COR-L47 (cell line): ENCODE data around the gene SPR.

ENCODE experiments used
- DNase-seq: peaks from one replicate; lab custom pipeline; 2025; lab: John Stamatoyannopoulos, UW

Gene SPR

DNA sequence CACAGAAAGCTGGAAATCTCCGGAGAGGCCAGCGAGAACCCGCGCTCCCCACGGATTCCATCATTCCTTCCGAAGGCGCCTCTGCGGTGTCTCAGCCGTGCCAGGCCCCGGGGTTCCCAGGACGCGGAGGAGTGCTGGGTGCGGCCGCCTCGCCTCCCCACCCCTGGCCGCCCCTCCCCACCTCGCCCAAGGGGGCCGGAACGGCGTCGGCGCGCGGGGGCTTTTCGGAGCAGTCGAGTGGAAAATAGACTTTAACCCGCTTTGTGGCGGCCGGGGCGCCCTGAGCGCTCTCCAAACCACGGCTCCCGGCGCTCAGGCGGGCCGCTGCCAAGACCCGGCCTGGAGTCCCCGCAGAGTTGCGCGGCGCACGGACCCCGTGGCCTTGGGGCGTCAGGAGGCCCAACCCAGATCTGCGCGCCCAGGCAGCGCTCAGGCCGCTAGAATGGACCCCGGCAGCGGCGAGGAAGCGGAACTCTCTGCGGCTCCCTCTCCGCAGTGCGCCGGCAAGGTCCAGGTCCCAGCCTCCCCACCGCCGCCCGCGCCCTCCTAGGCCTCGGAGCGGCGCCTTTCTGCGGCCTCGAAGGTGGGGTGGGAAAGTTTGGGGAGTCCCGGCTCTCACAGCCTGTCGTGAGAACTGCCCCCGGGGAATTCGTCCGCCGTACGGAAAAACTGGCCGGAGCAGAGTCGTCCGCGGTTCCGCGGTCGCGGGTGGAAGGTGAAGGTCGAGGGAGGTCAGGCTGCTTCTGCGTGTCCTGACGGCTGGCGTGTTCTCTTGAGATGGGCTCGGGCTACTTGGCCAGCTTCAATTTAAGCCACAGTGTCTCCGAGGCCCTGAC, 28.9 kb downstream of the SPR start:
- peak; percentile 60 for DNase-seq

DNA sequence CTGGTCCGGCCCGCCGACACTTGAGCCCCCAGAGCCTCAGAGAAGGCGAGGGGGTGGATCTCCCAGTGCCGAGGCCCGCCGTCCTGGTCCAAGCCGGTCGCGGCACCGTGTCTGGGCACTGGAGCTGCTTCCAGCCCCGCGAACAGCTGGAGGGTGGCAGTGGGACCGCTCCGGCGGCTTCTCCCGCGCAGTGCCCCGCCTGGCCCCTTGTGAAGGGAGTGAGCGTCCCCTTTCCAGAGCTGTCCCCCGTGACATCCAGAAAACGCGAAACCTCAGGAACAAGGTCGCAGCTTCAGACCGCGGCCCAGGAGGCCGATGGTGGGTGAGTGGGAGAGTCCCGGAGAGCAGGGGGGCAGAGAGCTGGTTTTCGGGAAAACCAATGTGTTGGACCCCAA, 29.5 kb downstream of the SPR start:
- no peak for DNase-seq

DNA sequence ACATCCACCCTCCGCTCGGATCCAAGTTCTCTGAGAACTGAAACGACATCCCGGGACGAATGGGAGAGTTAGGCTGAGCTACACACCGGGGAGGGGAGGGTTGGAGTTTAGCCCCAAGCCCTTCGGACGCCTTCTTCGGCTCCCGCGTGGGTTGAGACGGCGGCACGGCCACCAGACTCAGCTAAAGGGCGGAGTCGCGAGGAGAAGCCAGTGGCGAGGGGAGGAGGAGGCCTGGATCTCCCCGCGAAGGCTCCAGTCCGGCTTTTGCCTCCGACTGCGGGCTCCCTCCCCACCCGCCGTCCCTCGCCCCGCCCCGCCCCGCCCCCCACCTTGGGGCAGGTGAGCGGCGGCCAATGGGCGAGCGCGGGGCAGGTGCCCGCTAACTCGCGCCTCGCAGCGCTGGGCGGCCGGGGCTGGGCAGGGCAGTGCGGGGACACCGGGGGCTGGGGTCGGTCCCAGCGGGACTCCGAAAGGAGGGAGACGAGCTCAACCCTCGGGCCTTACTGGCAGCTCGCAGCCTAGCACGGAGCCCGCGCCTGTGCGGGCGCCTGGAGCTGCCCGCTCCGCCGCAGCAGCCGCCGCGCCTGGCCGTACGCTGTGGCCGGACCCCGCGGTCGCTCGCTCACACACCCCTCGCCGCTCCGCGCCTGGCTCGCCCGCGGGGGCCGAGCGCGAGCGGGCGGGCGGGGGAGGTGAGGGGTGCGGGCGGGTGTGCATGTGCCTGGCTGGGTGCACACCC, 30.1 kb downstream of the SPR start, which contains the start of gene EMX1:
Gene EMX1 (plus strand): TSS at position 382 of the 739 bp plus-strand sequence. CDS start 334 bp downstream, at position 716.
- DNase-seq = peak; percentile 86

DNA sequence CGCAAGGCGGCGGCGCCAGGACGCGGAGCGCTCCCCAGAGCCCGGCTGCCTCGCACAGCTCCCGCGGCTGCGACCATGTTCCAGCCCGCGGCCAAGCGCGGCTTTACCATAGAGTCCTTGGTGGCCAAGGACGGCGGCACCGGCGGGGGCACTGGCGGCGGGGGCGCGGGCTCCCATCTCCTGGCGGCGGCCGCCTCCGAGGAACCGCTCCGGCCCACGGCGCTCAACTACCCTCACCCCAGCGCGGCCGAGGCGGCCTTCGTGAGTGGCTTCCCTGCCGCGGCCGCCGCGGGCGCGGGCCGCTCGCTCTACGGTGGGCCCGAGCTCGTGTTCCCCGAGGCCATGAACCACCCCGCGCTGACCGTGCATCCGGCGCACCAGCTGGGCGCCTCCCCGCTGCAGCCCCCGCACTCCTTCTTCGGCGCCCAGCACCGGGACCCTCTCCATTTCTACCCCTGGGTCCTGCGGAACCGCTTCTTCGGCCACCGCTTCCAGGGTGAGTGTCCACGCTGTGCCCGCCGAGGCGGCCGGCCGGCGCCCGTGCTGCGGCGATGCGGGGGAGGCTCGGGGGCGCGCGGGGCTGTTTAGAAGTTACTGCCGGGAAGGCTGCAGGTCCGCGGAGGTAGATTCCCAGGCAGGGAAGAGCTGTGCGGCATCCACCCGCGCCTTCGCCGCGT, 30.8 kb downstream of the SPR start:
- DNase-seq = no peak

DNA sequence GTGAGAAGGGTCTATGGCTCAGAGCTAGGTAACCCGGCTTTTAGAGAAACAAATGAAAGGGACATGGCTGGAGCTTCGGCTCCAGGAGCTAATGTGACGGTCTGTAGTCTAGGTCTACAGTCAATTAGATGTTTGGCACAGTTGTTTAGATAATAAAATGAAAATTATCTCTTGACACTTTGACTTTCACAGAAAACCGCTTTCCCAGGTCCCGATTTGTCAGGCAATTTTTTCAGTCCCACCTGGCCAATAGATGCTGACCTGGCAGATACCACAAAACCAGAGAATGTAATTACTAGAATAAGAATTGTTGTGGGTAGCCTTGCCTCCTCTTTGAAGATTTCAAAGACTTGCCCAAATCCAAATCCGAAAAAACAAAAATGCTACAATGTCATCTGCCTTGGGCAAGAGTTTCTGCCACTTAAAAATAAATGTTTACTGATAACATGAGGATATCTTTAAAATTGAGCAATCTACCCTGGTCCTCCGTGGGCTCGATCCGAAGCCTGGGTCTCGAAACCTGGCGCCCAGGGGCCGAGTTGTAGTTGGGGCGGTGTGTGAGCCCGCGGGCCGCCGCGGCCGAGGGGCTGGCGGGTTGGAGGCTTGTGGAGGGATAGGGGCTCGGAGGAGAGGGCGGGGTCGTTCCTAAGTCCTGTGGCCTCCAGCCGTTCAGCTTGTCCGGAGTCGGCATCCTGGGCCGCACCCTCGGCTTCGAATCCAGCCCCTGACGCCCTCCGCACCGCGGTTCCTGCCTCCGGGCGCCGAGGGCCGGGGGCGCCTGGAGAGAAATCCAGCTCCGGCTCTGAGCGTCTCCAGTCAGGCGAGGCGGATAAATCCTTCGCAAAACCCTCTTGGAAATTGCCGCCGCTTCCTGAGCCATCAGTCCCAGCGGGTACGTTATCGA, 32.5 kb downstream of the SPR start:
- no peak for DNase-seq

DNA sequence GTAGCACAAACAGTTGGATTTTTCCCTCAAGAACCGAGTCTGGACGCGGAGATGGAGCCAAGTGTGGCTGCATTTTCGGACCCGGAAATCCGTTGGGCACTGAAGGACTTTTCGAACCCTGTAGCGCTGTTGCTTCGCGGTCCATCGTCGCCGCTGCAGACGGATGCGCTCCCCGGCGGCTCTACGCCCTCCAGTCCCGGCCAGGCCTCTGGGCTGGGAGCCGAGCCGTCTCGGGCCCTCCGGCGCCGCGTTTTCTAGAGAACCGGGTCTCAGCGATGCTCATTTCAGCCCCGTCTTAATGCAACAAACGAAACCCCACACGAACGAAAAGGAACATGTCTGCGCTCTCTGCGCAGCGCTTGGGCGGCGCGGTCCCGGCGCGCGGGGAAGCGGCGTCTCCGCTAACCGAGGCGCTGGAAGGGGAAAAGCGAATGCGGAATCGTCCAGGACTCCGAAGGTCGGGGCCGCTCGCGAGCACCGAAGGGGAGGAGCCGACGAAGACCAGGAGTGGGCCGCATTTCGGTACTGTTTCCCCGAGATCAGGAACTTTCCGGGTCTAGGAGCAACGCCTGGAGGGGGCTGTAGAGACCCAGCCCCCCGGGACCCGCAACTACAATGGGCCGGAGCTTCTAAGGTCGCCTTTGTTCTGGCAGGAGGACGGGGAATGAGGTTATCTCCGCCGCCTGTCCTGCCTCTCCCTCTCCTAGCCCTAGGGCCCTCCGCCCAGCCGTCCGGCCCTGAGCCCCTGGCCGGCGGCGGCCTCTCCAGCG, 33.3 kb downstream of the SPR start:
- no peak for DNase-seq

DNA sequence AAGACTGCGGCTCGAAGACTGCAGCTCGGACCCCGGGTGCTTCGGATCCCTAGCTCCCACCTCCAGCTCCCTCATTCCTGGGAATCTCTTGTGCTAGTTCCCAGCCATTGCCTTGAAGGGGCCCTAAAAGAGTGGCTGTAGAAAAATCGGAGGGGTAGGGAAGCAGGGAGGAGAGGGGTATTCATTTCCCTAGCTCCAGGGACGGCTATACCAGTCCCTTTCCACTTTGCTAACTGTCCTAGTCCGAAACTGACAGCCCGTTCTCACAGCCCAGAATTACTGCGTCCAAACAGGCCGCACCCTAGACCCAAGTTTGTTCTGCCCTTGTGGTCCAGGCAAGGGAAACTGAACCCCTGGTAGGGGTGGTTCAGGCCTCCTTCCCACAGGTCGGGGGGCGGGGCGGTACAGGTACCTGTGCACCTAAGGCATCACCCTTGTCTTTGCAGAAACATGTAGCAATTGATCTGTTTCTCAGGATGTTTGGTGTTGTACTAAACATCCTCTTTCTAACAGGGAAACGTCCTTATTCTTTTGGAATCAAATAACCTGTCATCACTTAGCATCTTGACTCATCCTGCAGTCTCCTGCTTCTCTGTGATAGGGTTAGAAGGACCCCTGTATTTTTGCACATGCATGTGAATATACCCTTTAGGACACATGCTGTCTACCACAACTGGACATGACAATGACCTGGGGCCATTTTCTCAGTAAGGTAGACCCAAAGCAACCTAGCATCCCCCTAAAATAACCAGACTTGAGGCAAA, 34.1 kb downstream of the SPR start:
- no peak for DNase-seq

DNA sequence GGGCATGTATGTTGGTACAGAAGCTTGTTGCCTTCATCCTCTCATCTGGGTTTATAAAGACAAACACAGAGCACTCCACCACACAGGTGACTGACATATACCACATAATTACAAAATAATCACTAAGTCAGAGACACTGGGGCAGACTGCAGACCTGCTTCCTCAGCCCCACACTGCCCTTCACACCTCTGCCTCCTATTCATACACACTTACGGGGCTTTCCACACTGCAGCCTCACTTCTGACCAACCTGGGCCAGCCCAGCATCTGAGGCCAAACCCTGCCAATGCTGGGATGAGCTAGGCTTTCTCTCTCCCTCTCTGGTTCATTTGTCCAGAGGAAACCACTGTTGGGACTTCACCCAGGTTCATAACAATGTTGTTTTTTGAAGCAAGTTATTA, 34.6 kb downstream of the SPR start:
- no peak for DNase-seq

DNA sequence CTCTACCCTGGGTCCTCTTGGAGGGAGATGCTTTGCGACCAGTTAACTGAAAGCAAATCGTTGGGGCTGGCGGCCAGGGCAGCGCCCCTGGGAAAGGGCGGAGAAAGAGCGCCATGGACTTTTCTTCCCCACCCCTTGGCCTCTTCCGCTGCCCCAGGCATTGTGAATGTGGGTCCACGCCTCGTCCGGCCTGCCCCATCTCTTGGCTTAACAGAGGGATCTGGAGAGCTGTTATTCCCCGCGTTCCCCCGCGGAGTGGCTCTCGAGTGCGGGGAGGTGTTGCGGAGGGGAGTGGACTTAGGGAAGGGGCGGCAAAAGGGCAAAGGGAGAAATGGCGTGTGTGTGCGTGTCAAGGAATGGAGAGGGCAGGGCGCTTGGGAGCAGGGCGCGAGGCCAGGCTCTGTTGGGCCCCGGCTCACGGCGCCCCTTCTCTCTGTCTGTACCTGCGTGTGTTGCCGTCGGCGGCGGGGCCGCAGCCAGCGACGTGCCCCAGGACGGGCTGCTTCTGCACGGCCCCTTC, 36.7 kb downstream of the SPR start:
- no peak for DNase-seq

DNA sequence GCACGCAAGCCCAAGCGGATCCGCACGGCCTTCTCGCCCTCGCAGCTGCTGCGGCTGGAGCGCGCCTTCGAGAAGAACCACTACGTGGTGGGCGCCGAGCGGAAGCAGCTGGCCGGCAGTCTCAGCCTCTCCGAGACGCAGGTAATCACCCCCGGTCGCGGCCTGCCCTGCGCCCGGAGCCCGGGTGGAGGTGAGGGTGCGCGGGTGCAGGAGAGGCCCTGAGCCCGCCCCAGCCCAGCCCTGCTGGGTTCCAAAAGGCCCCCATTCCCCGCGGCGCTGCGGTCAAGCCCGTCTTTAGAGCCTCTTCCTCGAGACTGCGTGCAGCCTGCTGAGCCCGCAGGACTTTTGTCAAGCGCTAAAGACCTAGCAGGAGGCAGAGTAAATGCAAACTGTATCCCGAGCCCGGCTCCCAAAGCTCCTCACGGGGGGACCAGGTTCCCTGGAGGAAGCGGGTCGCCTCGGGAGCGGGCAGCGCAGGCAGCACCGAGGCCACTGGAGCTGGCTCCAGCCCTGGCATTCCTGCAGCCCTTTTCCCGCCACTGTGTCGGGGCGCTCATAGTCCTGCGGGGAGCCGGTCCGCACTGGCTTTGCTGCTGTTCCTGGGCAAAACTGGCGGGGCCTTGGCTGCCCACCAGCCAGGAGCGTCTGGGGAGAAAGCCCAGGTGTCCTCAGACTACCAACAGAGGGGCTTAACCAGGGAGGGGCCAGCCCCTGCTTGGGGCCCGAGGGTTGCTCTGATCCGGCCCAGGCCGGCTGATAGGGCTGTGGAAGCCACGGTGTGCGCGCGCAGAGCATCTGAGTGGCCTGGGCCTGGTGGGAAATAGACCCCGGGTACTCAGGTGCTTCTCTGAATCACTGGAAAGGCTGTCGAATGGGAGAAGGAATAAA, 37.4 kb downstream of the SPR start:
- DNase-seq = no peak

DNA sequence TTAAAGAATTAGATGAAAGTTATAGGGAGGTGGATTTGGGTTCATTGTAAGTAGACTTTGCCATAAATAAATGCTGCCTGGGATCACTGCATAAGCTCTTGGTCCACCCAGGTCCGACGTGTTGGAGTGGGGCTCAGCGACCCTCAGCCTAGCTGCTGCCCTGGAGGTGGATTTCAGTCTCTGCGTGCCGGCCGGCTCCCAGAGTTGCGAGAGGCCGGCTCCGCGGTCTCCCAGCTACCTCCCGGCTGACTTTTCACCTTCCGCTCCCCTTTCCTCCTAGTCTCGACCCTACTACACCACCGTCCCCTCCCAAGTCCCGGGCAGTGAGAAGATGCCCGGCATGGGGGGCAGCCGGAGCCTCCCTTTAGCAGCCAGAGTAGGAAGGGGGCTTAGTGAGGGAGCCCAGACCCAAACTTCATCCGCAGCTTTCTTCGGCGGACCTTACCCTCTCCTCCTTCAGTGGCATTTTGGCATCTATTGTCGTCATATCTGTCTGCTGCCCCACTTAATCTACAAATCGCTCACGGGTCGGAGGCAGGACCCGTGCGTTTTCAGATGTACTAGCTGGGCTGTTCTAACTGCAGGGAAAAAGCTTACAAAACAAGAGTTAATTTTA, 38.2 kb downstream of the SPR start:
- no peak for DNase-seq

DNA sequence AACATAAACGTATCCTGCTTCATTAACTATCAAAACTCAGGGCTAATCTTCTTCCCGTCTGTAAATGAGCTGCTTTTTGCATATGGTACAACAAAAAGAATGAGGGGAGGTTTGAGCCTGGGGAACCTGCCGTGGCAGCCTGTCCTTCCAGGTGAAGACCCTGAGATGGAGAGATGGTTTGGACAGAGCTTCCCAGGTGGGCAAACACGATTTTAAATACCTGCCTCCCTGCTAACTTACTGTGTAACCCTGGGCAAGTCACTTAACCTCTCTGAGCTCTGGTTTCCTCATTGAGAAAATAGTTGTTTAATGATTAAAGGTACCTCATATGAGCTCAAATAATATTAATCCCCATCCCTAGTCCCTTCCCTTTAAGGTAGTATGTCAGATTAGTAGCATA, 39.2 kb downstream of the SPR start:
- DNase-seq = no peak

DNA sequence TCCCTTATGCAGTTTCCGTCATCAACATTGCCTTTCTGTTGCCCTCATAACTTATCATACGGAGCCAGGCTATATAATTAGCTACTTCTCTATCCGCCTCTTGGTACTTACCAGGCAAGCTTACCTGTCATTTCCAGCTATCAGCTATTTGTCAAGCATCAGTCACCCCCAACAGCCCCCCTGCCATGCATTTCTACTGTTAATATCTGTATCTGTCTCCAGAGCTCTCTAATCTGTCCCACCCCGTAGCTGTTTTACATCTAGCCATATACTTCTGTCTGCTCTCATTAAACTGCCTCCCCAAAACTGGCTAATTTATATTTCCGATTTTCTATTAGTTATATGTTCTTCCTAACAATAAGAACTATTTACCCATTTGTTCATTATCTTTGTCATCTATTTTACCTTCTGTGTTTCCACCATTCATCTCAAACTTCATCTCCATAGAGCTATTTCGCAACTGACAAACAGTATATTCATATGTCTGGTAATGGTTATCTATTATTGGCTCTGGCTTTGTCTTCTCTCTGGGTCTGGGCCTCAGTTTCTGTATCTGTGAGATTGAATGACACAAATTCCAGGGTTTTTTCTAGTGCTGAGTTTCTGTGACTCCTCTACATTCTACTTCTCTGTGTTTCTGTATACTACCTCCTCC, 39.7 kb downstream of the SPR start:
- no peak for DNase-seq

DNA sequence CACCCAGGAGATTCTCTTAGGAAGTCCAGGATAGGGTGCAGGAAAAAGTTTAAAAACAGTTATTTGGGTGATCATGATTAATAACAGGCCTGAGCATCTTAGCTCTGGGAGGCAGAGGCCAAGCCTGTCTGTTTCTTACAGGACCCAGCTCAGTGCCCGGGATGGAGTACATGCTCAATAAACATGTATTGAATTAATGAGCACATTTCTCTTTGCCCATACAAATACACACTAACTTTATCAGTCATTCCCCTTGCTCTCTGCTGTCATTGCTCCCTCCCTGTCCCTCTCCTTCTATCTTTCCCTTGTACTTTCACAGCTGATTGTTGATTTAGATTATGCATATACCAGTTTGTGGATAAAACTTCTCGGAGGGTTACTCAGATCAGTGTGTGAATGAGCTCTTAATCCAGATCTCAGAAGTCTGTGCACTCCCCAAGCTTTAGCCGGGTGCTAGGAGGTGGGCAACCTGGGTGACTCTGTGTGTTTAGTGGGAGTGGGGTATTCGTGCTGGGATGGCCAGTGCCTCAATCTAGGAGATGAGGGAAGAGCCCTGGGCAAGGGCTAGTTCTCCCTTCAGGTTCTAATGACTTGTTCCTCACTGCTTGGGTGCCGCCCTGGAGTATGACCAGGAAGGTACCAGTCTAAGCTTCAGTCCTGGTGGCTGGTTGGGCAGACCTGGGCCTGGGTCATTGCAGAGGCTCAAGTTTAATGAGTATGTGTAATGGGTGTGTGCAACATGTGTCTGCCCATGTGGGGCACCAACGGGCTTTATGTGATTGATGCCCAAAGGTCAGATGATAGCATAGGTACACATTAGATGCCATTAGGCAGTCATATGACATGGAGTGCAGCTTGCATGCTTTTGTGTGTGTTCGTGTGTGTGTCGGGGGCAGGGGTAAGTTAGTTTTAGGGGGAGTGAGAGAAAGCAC, 40.7 kb downstream of the SPR start:
- no peak for DNase-seq

DNA sequence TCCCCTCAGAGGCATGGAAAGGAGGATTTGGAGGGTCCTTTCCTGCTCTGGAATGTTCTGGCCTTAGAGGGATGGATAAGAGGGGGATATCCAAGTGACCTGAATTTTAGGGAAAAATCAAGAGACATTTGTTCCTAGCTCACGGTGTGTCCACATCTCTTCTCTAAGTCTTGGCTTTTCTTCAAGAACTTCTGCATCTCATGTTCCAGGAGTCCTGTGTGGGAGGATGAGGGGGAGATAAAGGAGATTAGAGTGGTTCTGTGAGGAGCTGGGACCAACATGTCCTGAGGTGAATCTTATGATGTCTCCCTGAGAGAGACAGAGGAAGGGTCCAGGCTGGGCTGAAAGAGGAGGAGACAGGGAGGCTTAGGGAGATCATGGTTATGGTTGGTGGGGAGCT, 41.8 kb downstream of the SPR start:
- DNase-seq = no peak

DNA sequence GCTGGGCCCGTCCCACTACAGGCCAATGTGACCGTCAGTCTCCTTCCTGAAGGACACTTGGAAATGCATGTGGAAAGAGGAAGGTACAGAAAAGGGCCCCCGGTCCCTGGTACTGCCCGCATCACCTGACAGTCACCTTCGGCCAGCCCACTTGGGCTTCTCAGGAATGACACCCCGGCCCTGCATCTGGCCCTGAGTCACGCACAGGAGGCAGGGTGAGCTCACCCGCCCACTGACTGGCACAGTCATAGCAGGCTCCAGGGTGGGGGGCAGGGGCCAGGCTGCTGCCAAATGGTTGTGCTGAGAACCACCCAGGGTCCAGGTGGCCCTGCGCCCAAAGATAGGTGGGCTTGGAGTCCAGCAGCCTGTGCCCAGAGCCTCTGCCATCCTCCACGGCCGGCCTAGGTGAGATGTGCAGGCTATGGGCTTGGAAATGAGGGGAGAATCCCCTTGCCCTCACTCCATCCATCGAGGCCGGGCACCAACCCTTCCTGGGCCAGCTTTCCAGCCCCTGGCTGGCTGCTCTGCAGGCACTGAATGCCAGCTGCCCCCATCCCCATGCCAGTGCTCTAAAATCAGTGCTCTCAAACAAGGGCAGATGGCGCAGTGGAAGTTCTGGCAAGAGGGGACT, 44.2 kb downstream of the SPR start:
- DNase-seq = no peak
